ENCODE results near the gene MRPL14. TPM values are rescaled to one million over a fixed set of nuclear protein-coding genes. Genes with fewer than 3 reads are reported as not detected.

The MRPL14 gene
- total and polyA plus RNA-seq, 2 experiments from 2014 or later: 62.6 to 191 TPM

GRCh38 chr6:44167567-44167966 is 40.3 kb upstream of the MRPL14 start (continued):
- TF ChIP-seq CTCF (conservative IDR thresholded peaks at IDR 0.05; ENCODE audit: low read depth in 2 of 2): no peak

- H3K4me3 Mint-ChIP-seq: peak overlapping the region; percentile 48
- no peaks in the 10 kb centered on the region for H4K20me1 ChIP-seq (replicated peaks; ENCODE audit: insufficient read depth)
- DNase-seq (ENCODE audit: low spot score) (peak; percentile 78), ATAC-seq (peak; percentile 86)
- no peaks in the 10 kb centered on the region for H3F3A ChIP-seq (replicated peaks; ENCODE audit: low read depth)
- H3K4me3 ChIP-seq: peak overlapping the region; percentile 25; the same call in 1 of the 2 replicates
- H3K4me2 ChIP-seq: peak overlapping the region; percentile 66
- H3K36me3 Mint-ChIP-seq (ENCODE audit: low read depth): no peaks in the 10 kb centered on the region
- no peaks in the 10 kb centered on the region for H3K36me3 ChIP-seq (ENCODE audit: insufficient read depth)
- H3K79me2 ChIP-seq (replicated peaks; ENCODE audit: insufficient read depth): no peaks in the 10 kb centered on the region
- TF ChIP-seq EZH2 (IDR thresholded peaks at IDR 0.05; ENCODE audit: low read depth, unreplicated experiment) (no peak), EZH2phosphoT487 (IDR thresholded peaks at IDR 0.05; ENCODE audit: unreplicated experiment) (no peak), REST (IDR thresholded peaks at IDR 0.05; ENCODE audit: unreplicated experiment) (no peak), JUNB (IDR thresholded peaks at IDR 0.05; ENCODE audit: unreplicated experiment) (no peak), CTCF (conservative IDR thresholded peaks at IDR 0.05; ENCODE audit: low read depth in 2 of 2) (no peak), ZNF114 (CRISPR knock-in tag; IDR thresholded peaks at IDR 0.05) (no peak), ZNF331 (CRISPR knock-in tag; IDR thresholded peaks at IDR 0.05; ENCODE audit: low read depth) (no peak), POLR2AphosphoS5 (IDR thresholded peaks at IDR 0.05; ENCODE audit: low read depth) (no peak), CREB1 (CRISPR knock-in tag; IDR thresholded peaks at IDR 0.05; ENCODE audit: low read depth) (no peak)
- H3K27ac Mint-ChIP-seq: peak overlapping the region; percentile 88
- no peaks in the 10 kb centered on the region for H3K27me3 ChIP-seq (ENCODE audit: insufficient read depth)
- peaks cover 14% of the 10 kb centered on the region for H3K27me3 Mint-ChIP-seq (ENCODE audit: insufficient read depth, low read depth, poor library complexity)
- peak overlapping the region; percentile 94 for H2AFZ ChIP-seq
- peaks cover 20% of the 10 kb centered on the region for H3K4me1 ChIP-seq (ENCODE audit: insufficient read depth)
- no peaks in the 10 kb centered on the region for H3K9me3 Mint-ChIP-seq
- H3K4me1 Mint-ChIP-seq: peaks cover 47% of the 10 kb centered on the region
- H3K27ac ChIP-seq (ENCODE audit: low read depth): peak overlapping the region; percentile 72; the same call in 1 of the 2 replicates
- no peaks in the 10 kb centered on the region for H3K9me2 ChIP-seq (ENCODE audit: insufficient read depth)
Measured at GRCh38 chr6:44166591-44167184, 39.4 kb upstream of the MRPL14 start.

Data from GM23338 (cell line).